Spleen (tissue), 7 donors: ENCODE measurements around the gene SUMF1.

Experiments used
- POLR2A ChIP-seq, 3 donors: fragments of 450-650 bp; IDR thresholded peaks; one replicate each; pipeline ENCODE4 v1.5.1; 2017; ENCODE audit warnings: antibody characterized with exemption in 3 of 3, mild to moderate bottlenecking in 1 of 3
- POLR2AphosphoS5 ChIP-seq, 3 donors: sonication (generic); formaldehyde crosslinking; IDR thresholded peaks; one replicate each; pipeline ENCODE4 v1.5.1; 2017; ENCODE audit warnings: antibody characterized with exemption in 3 of 3
- TF ChIP-seq, protein P1 (sequence below), 11 experiments: fragments of 200-600 bp in 7 of 11; fragments of 450-650 bp in 4 of 11; sonication (generic) in 4 of 11; IDR thresholded peaks in 8 of 11; conservative IDR thresholded peaks in 3 of 11; 1 replicate in 7 of 11; 2 replicates in 4 of 11; pipeline versions ENCODE4 v1.4.0 to v1.8.0; 2016 to 2021; ENCODE audit warnings: antibody characterized with exemption in 11 of 11, inconsistent platforms in 4 of 11, mild to moderate bottlenecking in 1 of 11
- donor health status: DM: no; HTN: no; CAD: no; lungs with moderate emphysema.
- donor health status: DM: no; HTN: no; CAD: no.
- donor health status: DM: no; HTN: no; CAD: no.

DNA sequence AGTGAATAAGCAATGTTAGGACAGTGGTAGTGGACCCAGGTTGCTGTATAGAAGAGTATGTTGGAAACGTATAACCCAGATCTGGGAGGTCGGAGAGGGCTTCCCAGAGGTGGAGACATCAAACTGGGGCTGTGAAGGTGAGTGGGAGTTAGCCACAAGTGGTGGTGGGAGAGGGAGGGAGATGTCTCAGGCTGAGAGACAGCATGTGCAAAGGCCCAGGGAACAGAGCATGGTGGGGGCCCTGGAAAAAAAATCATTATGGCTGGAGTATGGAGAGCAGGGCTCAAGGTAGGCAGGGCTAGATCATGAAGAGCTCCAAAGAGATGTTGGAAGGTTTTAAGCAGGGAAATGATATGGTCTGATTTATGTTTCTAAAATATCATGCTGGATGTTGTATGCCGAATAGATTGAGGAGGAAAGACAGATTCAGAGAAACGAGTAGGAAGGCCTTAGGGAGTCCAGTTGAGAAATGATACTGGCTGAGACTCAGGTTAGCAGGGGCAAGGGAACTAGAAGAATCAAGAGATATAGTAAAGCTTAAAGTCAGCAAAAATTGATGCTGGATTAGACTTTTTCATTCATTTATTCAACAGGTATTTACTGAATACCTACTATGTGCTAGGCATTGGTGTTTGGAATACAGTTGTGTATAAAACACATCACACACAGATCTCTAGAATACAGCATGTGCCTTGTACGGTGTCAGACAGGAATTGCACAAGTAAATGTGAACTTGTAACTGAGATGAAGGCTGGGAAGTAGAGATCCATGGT is 43.1 kb upstream of the SUMF1 start:
- TF ChIP-seq, protein P1, sequence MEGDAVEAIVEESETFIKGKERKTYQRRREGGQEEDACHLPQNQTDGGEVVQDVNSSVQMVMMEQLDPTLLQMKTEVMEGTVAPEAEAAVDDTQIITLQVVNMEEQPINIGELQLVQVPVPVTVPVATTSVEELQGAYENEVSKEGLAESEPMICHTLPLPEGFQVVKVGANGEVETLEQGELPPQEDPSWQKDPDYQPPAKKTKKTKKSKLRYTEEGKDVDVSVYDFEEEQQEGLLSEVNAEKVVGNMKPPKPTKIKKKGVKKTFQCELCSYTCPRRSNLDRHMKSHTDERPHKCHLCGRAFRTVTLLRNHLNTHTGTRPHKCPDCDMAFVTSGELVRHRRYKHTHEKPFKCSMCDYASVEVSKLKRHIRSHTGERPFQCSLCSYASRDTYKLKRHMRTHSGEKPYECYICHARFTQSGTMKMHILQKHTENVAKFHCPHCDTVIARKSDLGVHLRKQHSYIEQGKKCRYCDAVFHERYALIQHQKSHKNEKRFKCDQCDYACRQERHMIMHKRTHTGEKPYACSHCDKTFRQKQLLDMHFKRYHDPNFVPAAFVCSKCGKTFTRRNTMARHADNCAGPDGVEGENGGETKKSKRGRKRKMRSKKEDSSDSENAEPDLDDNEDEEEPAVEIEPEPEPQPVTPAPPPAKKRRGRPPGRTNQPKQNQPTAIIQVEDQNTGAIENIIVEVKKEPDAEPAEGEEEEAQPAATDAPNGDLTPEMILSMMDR (IDR thresholded peaks at IDR 0.05 in 8 of 11, conservative IDR thresholded peaks at IDR 0.05 in 3 of 11) = no peak
- TF ChIP-seq POLR2AphosphoS5 (IDR thresholded peaks at IDR 0.05) (no peak), POLR2A (IDR thresholded peaks at IDR 0.05) (no peak)
